Naive thymus-derived CD8-positive, alpha-beta T cell (primary cell): ENCODE measurements around the gene CACNA1C. TPM values are rescaled to one million over a fixed set of nuclear protein-coding genes. Genes with fewer than 3 reads are reported as not detected.

Source experiments
- ATAC-seq, 2 donors: fragments of 150-1000 bp; cut with Tn5 transposase in 1 of 2; sonication (Bioruptor Pico), chemical (Tn5 transposase) in 1 of 2; 1 replicate in 1 of 2; 2 replicates in 1 of 2; pipeline ENCODE4 v1.10.0; 2021; ENCODE audit warnings: mild to moderate bottlenecking in 2 of 2, moderate library complexity in 2 of 2
- POLR2A ChIA-PET: fragments of 350-600 bp; sonication (Branson Sonifier 250); formaldehyde crosslinking; loops from one replicate; lab custom pipeline; 2021; ENCODE audit warnings: antibody characterized with exemption; lab: Charles Lee
- DNase-seq, 10 donors: peaks; one replicate each; pipeline versions ENCODE4 v3.0.0 to v3.0.0-alpha.2; 2020 to 2022
- H3K27ac Mint-ChIP-seq, 10 donors: one replicate each; pipeline ENCODE4 v1.8.0; 2020 to 2022; ENCODE audit warnings: mild to moderate bottlenecking in 10 of 10, mixed read lengths in 10 of 10, moderate library complexity in 4 of 10, inconsistent platforms in 1 of 10
- H3K27me3 Mint-ChIP-seq, 5 donors: one replicate each; pipeline ENCODE4 v1.8.0; 2021 to 2022; ENCODE audit warnings: mixed read lengths in 5 of 5
- H3K36me3 Mint-ChIP-seq, 3 donors: one replicate each; pipeline ENCODE4 v1.8.0; 2020 to 2022; ENCODE audit warnings: mixed read lengths in 3 of 3, mild to moderate bottlenecking in 2 of 3, inconsistent platforms in 1 of 3
- H3K4me1 Mint-ChIP-seq, 4 donors: one replicate each; pipeline ENCODE4 v1.8.0; 2021 to 2022; ENCODE audit warnings: mixed read lengths in 4 of 4
- H3K4me3 Mint-ChIP-seq, 10 donors: one replicate each; pipeline ENCODE4 v1.8.0; 2020 to 2022; ENCODE audit warnings: mild to moderate bottlenecking in 10 of 10, mixed read lengths in 10 of 10, moderate library complexity in 6 of 10, inconsistent platforms in 1 of 10
- H3K9me3 Mint-ChIP-seq, 9 donors: one replicate each; pipeline ENCODE4 v1.8.0; 2020 to 2022; ENCODE audit warnings: mixed read lengths in 9 of 9, mild to moderate bottlenecking in 3 of 9, inconsistent platforms in 1 of 9, moderate library complexity in 1 of 9
- polyA plus RNA-seq, 3 donors: library from polyadenylated mRNA; unstranded; fragments of 300-500 nt; fragmentation: Illumina TruSeq; gene quantifications; one replicate each; pipeline ENCODE4 v1.2.3, GENCODE V29; 2021
- total RNA-seq, 8 experiments: library from RNA in 2 of 8; stranded (reverse) in 2 of 8; gene quantifications; one replicate each; pipeline ENCODE4 v1.2.3 and lab custom pipeline; 2021 to 2026

Gene CACNA1C
- total and polyA plus RNA-seq, 5 experiments from 2014 or later: 0.05 to 0.21 (median 0.16) TPM

GRCh38 chr12:2686280-2686646 lies 633.5 kb downstream of the CACNA1C start:
- H3K27ac Mint-ChIP-seq: peak overlapping the region in 3 of 10 donors; percentile 11 to 37 (median 26)

GRCh38 chr12:2687058-2687457 lies 634.3 kb downstream of the CACNA1C start:
- Mint-ChIP-seq H3K27ac (peak overlapping the region in 4 of 10 donors; percentile 43 to 77 (median 60)), H3K36me3 (peaks cover 0 to 1% (median 0%) of the 10 kb centered on the region in 3 donors), H3K27me3 (no peaks in the 10 kb centered on the region), H3K4me3 (no peak overlapping the region), H3K9me3 (no peaks in the 10 kb centered on the region), H3K4me1 (peaks cover 34 to 57% (median 39%) of the 10 kb centered on the region in 4 donors)
- ATAC-seq (no peak), DNase-seq (no peak)
- POLR2A ChIA-PET: interaction anchor here (0.7 kb wide), 1 partner anchor 186 kb away, joined by 4 read pairs; no protein-coding TSS in a partner anchor

More at GRCh38 chr12:2686280-2686646, 633.5 kb downstream of the CACNA1C start:
- POLR2A ChIA-PET: interaction anchor here (0.6 kb wide), 1 partner anchor 102 kb away, joined by 4 read pairs; no protein-coding TSS in a partner anchor
- DNase-seq (no peak), ATAC-seq (no peak)
- H3K9me3 Mint-ChIP-seq: no peaks in the 10 kb centered on the region
- no peaks in the 10 kb centered on the region for H3K27me3 Mint-ChIP-seq
- no peak overlapping the region for H3K4me3 Mint-ChIP-seq
- H3K4me1 Mint-ChIP-seq: peaks cover 30 to 51% (median 36%) of the 10 kb centered on the region in 4 donors
- H3K36me3 Mint-ChIP-seq: peaks cover 0 to 1% (median 0%) of the 10 kb centered on the region in 3 donors

GRCh38 chr12:2687726-2688125 lies 634.9 kb downstream of the CACNA1C start:
- Mint-ChIP-seq H3K36me3 (peaks cover 0 to 1% (median 0%) of the 10 kb centered on the region in 3 donors), H3K9me3 (no peaks in the 10 kb centered on the region), H3K27me3 (no peaks in the 10 kb centered on the region), H3K27ac (peak overlapping the region in 6 of 10 donors; percentile 8 to 73 (median 40)), H3K4me3 (peak overlapping the region in 3 of 10 donors; percentile 10 to 34 (median 11)), H3K4me1 (peaks cover 34 to 57% (median 44%) of the 10 kb centered on the region in 4 donors)
- DNase-seq (no peak), ATAC-seq (no peak)
- POLR2A ChIA-PET: interaction anchor here (0.7 kb wide), 1 partner anchor 125 kb away, joined by 3 read pairs; no protein-coding TSS in a partner anchor

- POLR2A ChIA-PET: no interaction called here
- no peaks in the 10 kb centered on the region for H3K9me3 Mint-ChIP-seq
- ATAC-seq: no peak
- DNase-seq: no peak
- H3K27ac Mint-ChIP-seq: peak overlapping the region in 5 of 10 donors; percentile 8 to 93 (median 26)
- H3K4me1 Mint-ChIP-seq: peaks cover 36 to 59% (median 47%) of the 10 kb centered on the region in 4 donors
- no peaks in the 10 kb centered on the region for H3K27me3 Mint-ChIP-seq
- no peaks in the 10 kb centered on the region for H3K36me3 Mint-ChIP-seq
- peak overlapping the region in 3 of 10 donors; percentile 34 to 99 (median 50) for H3K4me3 Mint-ChIP-seq
These were observed 635.7 kb downstream of the CACNA1C start for GRCh38 chr12:2688381-2688931.

- POLR2A ChIA-PET: interaction anchor here (2.3 kb wide), 1 partner anchor 94 kb away, joined by 7 read pairs; no protein-coding TSS in a partner anchor
- no peaks in the 10 kb centered on the region for H3K36me3 Mint-ChIP-seq
- no peaks in the 10 kb centered on the region for H3K9me3 Mint-ChIP-seq
- DNase-seq (no peak), ATAC-seq (no peak)
- H3K27me3 Mint-ChIP-seq: no peaks in the 10 kb centered on the region
- peak overlapping the region; percentile 86 to 99 (median 94) for H3K4me3 Mint-ChIP-seq
- peak overlapping the region in 8 of 10 donors; percentile 9 to 93 (median 84) for H3K27ac Mint-ChIP-seq
- H3K4me1 Mint-ChIP-seq: peaks cover 36 to 55% (median 51%) of the 10 kb centered on the region in 4 donors
These were observed 636.6 kb downstream of the CACNA1C start for GRCh38 chr12:2689393-2689792.

GRCh38 chr12:2689879-2690278 lies 637.1 kb downstream of the CACNA1C start:
- no peaks in the 10 kb centered on the region for H3K27me3 Mint-ChIP-seq
- H3K36me3 Mint-ChIP-seq: no peaks in the 10 kb centered on the region
- H3K4me1 Mint-ChIP-seq: peaks cover 36 to 55% (median 50%) of the 10 kb centered on the region in 4 donors
- no peak for DNase-seq
- ATAC-seq: no peak
- H3K4me3 Mint-ChIP-seq: peak overlapping the region; percentile 86 to 99 (median 94)
- POLR2A ChIA-PET: interaction anchor here (1.0 to 5.2 kb wide), 3 partner anchors 17 to 105 kb away, joined by 3 to 51 read pairs (median 7); partner anchors contain the start of gene FKBP4
- peak overlapping the region; percentile 26 to 93 (median 89) for H3K27ac Mint-ChIP-seq
- no peaks in the 10 kb centered on the region for H3K9me3 Mint-ChIP-seq

GRCh38 chr12:2690348-2691005 lies 637.7 kb downstream of the CACNA1C start:
- POLR2A ChIA-PET: interaction anchor here (0.6 to 5.2 kb wide), 12 partner anchors 8 to 148 kb away, joined by 3 to 51 read pairs (median 5); partner anchors contain the start of genes FKBP4 and ITFG2
- ATAC-seq (no peak), DNase-seq (no peak)
- peak overlapping the region; percentile 86 to 99 (median 94) for H3K4me3 Mint-ChIP-seq
- H3K9me3 Mint-ChIP-seq: no peaks in the 10 kb centered on the region
- H3K27ac Mint-ChIP-seq: peak overlapping the region; percentile 81 to 94 (median 90)
- no peaks in the 10 kb centered on the region for H3K27me3 Mint-ChIP-seq
- H3K36me3 Mint-ChIP-seq: no peaks in the 10 kb centered on the region
- peaks cover 36 to 55% (median 50%) of the 10 kb centered on the region in 4 donors for H3K4me1 Mint-ChIP-seq

GRCh38 chr12:2691006-2691344 lies 638.2 kb downstream of the CACNA1C start:
- Mint-ChIP-seq H3K4me1 (peaks cover 36 to 55% (median 50%) of the 10 kb centered on the region in 4 donors), H3K4me3 (peak overlapping the region; percentile 86 to 99 (median 94)), H3K27me3 (no peaks in the 10 kb centered on the region), H3K36me3 (no peaks in the 10 kb centered on the region), H3K27ac (peak overlapping the region; percentile 81 to 94 (median 90)), H3K9me3 (no peaks in the 10 kb centered on the region)
- ATAC-seq (peak; percentile 76 to 78), DNase-seq (peak; percentile 32 to 80 (median 60))
- POLR2A ChIA-PET: interaction anchor here (0.6 to 5.2 kb wide), 14 partner anchors 9 to 199 kb away, joined by 3 to 51 read pairs (median 5); partner anchors contain the start of genes FKBP4, FOXM1, ITFG2 and RHNO1

GRCh38 chr12:2691345-2692071 lies 638.7 kb downstream of the CACNA1C start:
- Mint-ChIP-seq H3K27me3 (no peaks in the 10 kb centered on the region), H3K27ac (peak overlapping the region; percentile 88 to 97 (median 94)), H3K36me3 (no peaks in the 10 kb centered on the region), H3K9me3 (no peaks in the 10 kb centered on the region), H3K4me1 (peaks cover 36 to 55% (median 50%) of the 10 kb centered on the region in 4 donors), H3K4me3 (peak overlapping the region; percentile 94 to 100 (median 98))
- peak in 8 of 10 donors; percentile 20 to 67 (median 41) for DNase-seq
- POLR2A ChIA-PET: interaction anchor here (0.6 to 5.2 kb wide), 11 partner anchors 9 to 199 kb away, joined by 3 to 51 read pairs (median 6); partner anchors contain the start of genes FKBP4, FOXM1, ITFG2 and RHNO1
- ATAC-seq: peak; percentile 74 to 77

- POLR2A ChIA-PET: interaction anchor here (0.6 to 5.2 kb wide), 7 partner anchors 10 to 198 kb away, joined by 3 to 51 read pairs (median 6); partner anchors contain the start of genes FKBP4, FOXM1, ITFG2 and RHNO1
- Mint-ChIP-seq H3K27me3 (peaks cover 0 to 1% (median 0%) of the 10 kb centered on the region in 5 donors), H3K9me3 (no peaks in the 10 kb centered on the region), H3K36me3 (no peaks in the 10 kb centered on the region), H3K27ac (peak overlapping the region; percentile 76 to 97 (median 94)), H3K4me3 (peak overlapping the region; percentile 94 to 100 (median 98)), H3K4me1 (peaks cover 36 to 54% (median 50%) of the 10 kb centered on the region in 4 donors)
- DNase-seq (peak in 1 of 10 donors; percentile 15), ATAC-seq (peak; percentile 22 to 35)
These were observed 639.3 kb downstream of the CACNA1C start for GRCh38 chr12:2692080-2692479.

GRCh38 chr12:2693244-2693860 lies 640.6 kb downstream of the CACNA1C start:
- H3K9me3 Mint-ChIP-seq: no peaks in the 10 kb centered on the region
- H3K27ac Mint-ChIP-seq: peak overlapping the region in 8 of 10 donors; percentile 11 to 78 (median 71)
- H3K36me3 Mint-ChIP-seq: no peaks in the 10 kb centered on the region
- peak overlapping the region; percentile 79 to 100 (median 97) for H3K4me3 Mint-ChIP-seq
- H3K27me3 Mint-ChIP-seq: peaks cover 0 to 2% (median 0%) of the 10 kb centered on the region in 5 donors
- ATAC-seq (no peak), DNase-seq (peak in 3 of 10 donors; percentile 8 to 23 (median 15))
- H3K4me1 Mint-ChIP-seq: peaks cover 34 to 50% (median 45%) of the 10 kb centered on the region in 4 donors
- POLR2A ChIA-PET: interaction anchor here (5.2 kb wide), 1 partner anchor 102 kb away, joined by 51 read pairs; the partner anchor contains the start of gene FKBP4
